ENCODE data around the gene TBC1D22A.

The TBC1D22A gene

DNA sequence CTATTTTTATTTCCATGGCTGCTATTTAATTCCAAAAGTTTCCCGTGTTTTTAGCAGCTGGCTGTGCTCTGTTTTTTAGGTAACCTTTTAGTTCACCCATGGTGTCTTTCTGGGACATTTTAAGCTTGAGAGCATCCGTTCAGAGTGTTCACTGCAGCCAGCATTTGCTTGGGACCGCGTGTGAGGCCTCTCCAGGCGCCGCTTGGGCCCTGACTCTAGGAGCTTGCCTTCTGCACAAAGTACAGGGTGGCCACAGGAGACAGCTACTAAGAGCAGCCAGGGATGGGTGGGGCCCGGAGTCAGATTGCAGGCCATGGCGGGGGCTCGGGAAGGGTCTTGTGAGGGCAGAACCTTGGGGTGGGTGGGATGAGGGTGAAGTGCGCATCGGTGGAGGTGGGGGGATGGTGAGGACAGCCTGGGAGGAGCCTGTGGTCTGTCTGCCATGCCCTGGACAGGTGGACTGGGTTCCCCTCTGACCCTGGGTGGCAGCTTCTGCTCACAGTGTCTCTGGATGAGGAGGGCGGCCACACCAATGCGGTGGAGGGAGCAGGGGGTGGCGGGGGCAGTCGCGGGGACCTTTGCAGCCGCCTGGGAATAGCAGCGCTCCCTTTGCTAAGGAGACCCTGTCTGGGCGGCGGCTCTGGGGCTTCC is 288.1 kb downstream of the TBC1D22A start:
- DNase-seq, result no peak

DNA sequence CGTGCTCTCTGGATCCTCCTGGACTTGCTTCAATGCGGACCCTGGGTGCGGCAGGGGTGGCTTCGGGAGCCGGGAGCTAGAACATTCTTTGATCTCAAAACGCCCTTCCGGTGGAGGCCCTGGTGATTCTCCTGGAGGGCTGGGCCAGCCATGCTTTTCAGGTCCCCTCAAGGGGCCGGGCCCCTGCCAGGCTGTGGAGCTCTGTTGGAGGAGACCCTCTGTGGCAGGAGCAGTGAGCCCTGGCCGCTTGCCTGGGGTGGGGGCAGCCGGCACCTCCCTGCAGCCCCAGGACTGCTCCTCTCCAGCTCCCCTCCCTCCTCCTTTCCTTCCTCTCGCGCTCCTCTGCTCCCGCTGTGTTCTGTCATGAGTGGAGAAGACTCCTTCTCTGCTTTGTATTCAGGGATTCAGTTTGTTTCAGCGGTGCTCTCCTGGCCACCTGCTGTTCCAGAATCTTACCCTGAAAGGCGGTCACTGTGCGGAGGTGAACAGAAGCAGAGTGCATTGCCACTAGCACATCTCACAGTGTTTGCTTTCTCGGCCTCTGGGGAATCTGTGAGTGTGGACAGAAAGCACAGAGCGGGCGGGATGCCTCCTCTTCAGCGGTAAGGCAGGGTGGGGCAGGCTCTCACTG is 289.1 kb downstream of the TBC1D22A start:
- no peak for DNase-seq

DNA sequence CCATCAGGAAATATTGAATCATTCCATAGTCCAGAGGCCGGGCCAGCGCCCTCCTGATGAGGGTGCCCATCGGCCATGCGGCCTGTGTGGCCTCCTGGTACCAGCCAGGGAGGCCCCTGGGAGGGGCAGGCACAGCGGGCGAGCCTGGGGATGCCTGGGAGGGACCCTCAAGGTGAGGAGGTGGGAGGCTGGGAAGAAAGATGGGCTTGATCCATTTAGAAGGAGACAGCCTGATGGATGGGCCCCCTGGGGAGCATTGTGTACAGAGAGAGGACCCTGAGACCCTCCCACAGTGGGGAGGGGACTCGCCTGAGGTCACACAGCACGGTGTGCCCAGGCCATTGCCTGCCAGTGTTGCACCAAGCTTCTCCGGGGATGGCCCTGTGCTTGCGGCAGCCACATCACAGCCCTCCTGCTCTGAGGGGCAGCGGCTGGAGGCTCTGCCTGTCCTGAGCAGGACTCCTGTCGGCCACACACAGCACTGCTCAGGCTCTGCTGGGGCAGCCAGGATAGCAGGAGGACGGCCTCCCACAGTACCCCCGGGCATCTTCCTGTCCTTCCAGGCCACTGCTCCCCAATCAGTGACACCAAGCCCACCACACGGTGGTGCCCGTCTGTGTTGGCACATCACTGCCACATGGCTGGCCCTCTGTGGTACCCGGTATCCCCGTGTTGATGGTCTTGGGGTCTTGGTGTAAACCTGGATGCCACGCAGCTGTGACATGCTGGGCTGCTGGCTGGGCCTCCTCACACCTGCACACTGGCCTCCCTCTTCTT is 290.0 kb downstream of the TBC1D22A start:
- DNase-seq, result no peak

DNA sequence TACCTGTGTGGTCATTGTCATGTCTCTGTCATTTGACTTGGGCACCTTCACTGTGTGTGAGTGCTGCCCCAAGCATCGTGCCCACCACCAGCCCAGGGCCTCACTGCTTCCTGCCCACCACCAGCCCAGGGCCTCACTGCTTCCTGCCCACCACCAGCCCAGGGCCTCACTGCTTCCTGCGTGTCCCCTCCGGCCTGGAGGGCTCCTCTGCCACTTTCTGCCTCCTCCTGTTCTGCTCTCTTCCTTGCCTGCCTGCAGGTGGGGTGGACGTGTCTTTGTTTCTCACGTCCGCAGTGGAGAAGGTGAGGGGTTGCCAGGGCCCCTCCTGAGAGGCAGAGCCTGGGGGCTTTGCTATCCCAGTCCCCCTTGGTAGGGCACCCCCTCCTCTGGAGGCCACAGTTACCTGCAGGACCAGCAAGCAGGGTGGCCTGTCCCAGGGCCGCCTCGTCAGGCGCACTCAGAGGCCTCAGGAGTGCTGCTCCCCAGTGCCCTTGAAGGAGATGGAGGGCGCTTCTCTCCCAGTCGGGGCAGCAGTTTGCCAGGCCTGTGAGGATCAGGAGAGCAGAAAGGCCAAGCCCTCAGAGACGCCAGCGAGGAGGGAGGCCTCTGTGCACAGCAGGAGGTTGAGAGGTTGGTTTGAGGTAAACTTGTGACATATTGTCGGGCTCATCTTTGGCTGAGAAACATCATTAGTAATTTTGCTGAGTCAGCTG is 290.7 kb downstream of the TBC1D22A start:
- no peak for DNase-seq

DNA sequence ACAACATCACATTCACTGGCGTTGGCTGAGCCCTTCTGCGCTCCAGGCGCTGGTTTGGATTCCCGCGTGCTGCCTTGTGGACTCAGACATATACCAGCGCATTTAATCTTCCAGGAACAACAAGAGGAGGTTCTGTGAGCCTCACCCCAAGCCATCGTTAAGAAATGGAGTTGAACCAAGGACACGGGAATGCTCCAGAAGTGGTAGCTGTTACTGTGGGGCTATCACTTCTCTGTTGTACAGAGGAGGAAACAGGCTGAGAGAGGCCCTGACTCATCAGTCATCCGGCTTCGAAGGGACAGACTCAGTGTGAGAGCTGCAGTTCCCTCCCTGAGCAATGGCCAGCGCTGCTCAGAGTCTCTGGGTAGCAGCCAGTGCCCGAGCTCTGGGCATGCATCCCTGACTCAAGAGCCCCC is 291.3 kb downstream of the TBC1D22A start:
- no peak for DNase-seq

DNA sequence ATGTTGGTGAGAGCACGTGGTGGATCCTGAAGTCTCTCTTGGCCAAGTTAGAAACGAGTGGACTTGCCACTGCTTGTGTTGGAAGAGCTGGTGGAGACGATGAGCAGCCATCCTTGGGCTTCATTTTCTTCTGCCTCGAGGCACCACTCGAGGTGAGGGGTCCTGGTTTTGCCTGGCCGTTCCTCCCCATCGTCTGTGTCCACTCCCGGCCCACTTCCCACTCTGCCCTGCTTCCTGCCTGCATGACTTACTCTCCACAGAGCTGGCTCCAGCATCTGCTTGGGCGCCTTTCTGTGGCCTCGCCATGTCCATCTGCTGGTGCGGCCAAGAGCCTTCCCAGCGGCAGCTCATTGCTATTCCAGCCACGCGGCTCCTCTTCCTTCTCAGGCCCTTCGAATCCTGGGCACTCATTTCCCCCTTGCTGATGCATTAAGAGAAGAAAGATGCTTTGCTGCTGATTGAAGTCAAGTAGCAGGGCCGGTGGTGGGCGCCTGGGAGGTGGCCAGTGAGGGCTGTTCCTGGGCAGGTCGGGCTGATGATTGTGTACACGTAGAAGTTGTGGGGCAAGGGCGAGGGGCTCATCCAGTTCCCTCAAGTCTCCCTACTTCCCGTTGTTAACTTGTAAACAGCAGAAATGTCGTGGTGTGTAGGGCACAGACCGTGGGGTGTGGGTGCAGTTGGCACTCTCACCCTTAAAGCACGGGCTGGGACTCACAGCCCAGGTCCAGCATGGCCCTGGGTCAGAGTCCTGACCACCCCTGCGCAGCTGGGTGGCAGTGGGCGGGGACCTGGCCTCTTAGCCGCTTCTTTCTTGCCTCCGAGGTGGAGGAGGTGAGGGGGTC is 292.0 kb downstream of the TBC1D22A start:
- DNase-seq, result no peak

DNA sequence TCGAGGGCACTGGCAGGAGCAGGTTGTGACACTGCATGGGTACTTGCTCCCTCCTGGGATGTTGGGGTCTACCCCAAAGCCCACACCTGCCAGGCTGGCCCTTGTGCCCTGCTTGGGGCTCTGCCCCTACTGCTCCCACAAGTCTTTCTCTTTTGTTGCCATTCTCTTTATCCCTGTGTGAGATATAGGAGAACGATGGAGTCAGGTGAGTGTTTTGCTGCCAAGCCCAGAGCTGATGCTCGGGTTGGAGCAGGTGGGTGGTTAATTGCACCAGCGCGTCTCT is 292.6 kb downstream of the TBC1D22A start:
- DNase-seq, result no peak

DNA sequence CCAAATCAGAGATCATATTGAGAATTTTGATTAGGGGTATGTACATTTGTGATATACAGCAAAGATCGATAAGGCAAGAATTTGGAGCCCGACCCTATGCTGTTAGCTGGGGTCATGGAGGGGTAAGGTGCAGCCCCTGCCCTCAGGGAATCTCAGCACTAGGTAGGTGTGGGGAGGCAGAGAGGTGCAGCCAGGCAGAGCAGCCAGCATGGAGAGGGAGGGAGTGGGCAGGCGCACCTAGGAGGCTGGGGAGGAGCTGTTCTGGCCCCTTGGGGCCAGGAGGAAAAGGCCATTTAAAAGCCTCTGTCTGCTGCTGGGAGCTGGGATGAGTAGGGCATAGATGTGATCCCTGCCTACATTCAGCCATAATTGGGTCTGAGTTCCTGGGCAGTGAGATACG is 293.0 kb downstream of the TBC1D22A start:
- DNase-seq, result no peak

DNA sequence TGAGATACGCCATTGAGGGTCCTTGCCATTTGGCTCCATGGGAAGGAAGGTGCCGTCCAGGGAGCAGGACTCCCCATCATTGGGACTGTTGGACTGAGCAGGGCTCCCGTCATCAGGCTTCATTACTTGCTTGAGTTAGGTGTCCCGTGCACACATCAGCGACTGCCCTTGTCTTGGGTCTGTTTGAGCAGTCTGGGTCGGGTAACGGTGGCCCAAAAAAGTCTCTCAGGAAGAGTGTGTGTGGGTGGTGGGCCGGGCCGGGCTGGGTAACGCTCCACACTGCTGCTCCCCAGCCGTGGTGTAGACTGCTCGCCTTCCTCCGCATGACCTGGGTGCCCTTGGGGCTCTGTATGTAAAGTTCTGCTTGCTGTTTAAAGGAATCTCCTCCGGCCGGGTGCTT is 293.5 kb downstream of the TBC1D22A start:
- no peak for DNase-seq

DNA sequence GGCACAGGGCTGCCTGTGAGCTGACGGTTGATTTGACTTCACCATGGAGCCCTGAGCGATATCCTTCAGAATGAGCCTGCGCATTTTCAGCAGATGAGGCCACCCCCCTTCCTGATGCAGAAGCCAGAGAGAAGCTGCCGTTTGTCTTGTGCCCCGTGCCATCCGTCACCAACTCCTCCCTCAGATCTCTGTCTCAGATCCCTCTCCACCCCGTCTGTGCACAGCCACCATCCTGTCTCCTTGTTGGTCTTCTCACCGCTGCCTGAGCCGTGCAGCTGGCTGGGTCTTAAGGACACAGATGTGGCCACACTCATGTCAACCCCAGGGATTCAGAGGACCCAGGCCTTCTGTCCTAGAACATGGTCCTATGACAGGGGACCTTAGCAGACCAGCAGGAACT is 293.9 kb downstream of the TBC1D22A start:
- DNase-seq, result no peak

DNA sequence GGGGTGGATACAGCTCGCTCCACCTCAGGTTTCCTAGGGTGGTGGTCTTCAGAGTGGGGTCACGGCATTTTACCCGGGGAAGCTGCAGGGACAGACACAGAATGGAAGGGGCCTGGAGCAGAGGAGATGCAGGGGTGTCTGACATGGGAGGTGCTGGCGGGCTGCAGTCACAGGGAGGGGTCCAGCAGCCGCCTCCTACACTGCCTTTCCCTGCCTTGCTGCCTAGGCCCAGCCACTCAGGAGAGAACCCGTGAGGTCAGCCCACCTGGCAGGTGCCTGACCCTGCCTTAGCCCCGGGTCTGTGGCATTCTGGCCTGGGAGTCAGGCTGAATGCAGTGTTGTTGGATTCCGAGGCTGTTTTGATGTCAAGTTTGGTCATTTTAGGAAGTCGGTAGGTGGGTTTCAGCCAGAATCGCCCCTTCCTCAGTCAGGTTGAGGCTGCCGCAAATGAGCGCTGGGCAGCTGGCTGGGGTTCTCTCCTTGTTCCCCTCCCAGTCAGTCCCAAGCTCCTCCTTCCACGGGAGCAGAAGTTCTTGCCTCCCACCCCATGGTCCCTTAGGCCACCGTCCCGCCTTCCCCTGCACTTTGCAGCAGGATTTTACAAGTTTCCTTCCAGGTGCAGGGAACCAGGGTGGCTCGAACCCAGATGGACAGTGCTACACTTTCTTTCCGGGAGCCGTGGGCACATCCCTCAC is 294.5 kb downstream of the TBC1D22A start:
- no peak for DNase-seq

DNA sequence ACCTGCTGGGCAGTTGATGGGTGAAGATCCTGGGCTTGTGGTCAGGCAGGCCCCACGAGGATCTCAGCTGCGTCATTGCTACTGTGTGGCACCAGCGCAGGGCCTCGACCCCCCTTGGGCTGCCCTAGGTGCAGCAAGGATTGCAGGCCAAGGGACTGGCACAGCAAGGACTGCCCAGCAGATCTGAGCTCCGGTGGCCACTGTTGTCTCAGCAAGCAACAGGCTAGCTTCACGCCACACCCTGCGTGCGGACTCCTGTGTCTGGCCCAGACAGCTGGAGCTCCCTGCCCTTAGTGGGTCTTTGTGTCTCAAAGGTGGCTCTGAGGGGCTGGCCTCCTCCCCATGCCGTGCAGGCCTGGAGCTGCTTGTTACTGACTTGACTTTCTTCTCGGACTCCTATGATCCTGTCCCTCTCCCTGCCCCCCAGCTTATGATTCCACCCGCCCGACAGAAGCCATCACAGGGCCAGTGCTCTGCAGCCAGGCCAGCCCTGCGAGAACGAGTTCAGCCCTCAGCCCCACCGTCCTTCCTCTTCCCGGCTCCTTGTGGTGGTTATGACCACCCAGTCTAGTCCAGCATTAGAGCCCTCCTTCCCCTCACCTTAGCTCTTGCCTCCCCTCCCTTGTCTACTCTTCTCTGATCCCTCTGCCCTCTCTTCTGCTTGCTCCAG is 295.6 kb downstream of the TBC1D22A start:
- DNase-seq, result no peak

DNA sequence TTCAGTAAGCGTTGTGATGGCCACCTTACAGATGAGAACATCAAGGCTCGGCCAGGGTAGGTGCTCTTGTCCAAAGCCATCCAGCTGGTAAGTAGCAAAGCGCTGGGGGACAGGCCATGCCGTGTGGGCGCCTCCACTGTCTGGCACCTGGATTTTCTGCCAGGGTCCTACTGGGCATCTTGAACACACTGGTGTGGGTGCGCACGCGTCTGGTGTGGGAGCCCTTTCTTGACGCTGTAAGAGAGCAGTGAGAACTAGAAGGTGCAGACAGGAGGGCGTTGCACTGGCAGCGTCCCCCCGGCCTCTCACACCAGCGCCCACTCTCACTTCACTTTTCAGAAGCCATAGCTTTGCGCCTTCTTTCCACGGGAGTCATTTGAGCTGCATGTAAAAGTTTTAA is 296.6 kb downstream of the TBC1D22A start:
- DNase-seq, result no peak

DNA sequence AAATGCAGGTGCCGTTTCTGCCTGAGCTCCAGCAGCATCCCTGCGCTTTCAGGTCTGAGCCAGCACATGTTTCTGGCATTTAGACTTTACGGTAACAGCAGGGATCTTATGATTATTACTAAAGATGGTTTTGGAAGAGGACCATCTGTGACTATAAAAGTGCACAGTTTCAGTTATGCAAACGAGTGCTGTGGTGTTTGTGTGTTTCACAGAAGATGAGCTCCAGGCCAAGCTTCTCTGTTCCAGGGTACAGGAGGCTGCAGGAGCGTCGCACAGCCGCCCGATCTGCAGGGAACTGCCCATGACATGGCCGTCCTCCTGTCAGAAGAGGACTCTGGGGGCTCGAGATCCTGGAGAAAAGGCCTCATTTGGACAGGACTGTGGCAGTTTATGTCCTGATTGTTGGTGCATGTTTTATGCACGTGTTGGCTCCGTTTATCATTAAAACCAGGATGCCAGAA is 297.3 kb downstream of the TBC1D22A start:
- DNase-seq, result no peak

DNA sequence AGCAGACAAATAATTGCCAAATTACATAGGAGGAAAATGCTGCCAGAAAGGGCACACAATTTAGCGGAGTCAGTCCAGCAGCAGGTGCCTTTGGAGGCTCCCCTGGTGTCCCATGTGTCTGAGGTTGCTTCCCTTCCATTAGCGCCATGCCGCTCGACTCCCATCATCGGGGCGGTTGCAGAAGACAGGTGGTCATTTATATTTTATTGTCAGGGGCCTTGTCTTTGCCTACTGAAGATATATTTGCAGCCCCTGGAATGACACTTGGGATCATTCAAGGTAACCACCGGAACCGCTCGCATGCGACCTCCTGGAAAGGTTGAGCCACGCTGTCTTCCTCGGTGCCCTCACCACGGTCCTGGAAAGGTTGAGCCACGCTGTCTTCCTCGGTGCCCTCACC is 298.3 kb downstream of the TBC1D22A start:
- DNase-seq, result no peak

DNA sequence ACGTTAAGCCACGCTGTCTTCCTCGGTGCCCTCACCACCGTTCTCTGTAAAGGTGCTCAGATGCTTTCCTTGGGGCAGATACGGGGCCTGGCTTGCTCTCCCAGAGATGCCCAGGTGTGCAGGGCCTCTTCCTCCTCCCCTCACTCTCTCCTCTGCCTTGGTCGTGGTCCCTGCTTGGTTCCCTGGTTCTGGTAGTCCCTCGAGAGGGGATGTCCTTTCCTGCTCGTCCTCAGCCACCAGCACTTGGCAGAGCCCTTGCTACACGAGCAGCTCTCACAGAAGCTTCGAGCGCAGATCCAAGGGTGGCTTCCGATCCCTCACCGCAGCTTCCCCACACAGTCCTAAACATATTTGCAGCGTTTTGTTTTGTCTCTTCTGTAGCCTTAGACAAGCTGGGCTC is 298.8 kb downstream of the TBC1D22A start:
- no peak for DNase-seq

DNA sequence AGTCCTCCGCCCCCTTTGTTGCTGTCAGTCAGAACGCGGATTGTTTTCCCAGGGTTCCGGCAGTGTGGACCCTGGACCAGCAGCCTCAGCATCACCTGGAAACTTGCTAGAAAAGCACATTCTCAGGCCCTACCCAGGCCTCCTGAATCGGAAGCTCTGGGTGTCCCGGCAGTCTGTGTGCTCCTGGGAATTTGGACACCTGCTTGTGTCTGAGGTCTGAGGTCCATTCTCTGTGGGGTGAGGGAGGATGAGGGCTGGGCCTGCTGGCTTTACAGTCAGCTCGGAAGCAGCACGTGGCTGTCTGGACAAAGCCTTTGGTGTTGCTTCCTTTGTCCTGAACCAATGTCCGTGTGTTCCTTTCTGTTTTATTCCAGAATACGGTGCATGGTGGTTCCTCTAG is 299.7 kb downstream of the TBC1D22A start:
- DNase-seq, result no peak

DNA sequence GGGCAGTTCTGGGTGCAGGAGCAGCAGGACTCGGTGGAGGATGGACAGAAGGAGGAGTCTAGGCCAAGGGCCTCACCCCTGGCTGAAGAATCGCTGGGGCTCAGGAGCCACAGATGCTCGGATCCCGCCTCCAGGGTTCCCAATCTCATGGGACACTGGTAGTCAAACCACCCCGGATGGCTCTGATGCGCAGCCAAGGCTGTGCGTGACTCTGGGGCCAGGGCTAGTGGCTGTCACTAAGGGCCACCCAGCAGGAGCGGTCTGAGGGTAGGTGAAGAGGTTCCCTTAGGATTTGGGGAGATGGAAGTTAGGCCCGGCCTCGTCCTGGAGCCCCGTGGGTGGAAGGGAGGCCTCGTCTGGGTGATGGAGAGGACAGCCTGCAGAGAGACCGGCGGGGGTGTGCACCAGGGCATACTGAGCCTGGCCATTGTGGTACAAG is 300.6 kb downstream of the TBC1D22A start:
- no peak for DNase-seq

DNA sequence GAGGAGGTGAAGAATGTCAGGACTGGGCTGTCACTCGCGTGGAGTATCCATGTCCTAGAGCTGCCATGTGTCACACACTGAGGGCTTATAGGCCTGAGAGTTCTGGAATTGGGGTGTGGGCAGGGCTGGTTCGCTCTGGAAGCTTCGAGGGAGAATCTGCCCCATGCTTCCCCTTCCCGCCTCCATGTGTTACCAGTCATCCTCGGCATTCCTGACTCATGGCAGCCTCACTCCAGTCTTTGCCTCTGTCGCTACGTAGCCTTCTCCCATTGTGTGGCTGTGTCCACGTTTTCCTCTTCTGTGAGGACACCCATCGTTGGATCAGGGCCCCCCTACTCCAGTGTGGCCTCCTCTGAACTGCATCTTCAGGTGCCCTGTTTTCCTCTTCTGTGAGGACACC is 301.2 kb downstream of the TBC1D22A start:
- DNase-seq, result no peak

DNA sequence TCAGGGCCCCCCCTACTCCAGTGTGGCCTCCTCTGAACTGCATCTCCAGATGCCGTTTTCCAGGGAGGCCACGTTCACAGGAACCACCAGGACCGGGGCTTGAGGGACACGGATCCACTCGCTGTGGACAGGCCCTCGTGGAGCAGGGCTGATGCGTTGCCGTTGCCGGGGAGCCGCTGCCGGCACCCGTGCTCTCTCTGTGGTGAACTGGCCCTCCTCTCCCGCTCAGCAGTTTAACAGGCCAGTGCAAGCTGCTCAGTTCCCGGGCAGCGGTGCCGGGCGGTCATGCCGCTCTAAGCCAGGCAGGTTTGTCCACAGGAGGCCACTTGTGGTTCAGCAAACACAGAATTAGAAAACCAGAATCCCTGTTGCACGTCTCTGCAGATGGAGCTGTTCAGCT is 301.6 kb downstream of the TBC1D22A start:
- DNase-seq, result no peak

DNA sequence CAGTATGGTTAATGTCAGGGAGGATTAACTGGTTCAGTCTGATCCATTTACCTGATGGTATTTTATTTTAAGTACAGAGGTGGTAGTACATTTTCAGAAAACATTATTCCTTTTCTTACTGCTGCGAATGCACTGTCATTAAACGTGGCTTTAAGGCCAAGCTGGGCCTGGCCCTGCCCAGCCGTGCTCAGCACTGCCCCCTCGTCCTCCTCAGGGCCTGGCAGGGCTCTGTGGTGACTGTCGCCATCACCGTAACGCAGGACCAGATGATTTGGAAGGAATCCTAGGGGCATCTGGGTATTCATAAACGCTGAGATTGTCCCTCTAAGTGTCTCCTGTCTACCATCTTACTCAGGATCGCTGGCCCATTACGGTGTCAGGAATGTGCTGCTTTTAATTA is 302.0 kb downstream of the TBC1D22A start:
- no peak for DNase-seq

Data from T1000 (cell line).